Calu3 (cell line): ENCODE data around the gene ST8SIA4. TPM values are rescaled to one million over a fixed set of nuclear protein-coding genes. Genes with fewer than 3 reads are reported as not detected.

ENCODE experiments used
- BruUV-seq: library from RNA; stranded (reverse); fragments of 400-500 nt; replicated peaks from 2 replicates; lab custom pipeline; 2021; lab: Mats Ljungman, UMichigan
- CTCF ChIA-PET: fragments of 300-600 bp; sonication (Branson Sonifier 250); formaldehyde crosslinking; loops from one replicate; lab custom pipeline; 2022; ENCODE audit warnings: antibody characterized with exemption; lab: Charles Lee
- DNase-seq: peaks from one replicate; pipeline ENCODE4 v3.0.0; 2022
- H3K27ac Mint-ChIP-seq: one replicate; pipeline ENCODE4 v1.8.0; 2022; ENCODE audit warnings: mixed read lengths; ENCODE audit not compliant: unreplicated experiment
- H3K27me3 Mint-ChIP-seq: one replicate; pipeline ENCODE4 v1.8.0; 2022; ENCODE audit warnings: mixed read lengths; ENCODE audit not compliant: unreplicated experiment
- H3K36me3 Mint-ChIP-seq: one replicate; pipeline ENCODE4 v1.8.0; 2022; ENCODE audit warnings: mild to moderate bottlenecking, moderate library complexity, mixed read lengths; ENCODE audit not compliant: insufficient read depth, unreplicated experiment
- H3K4me1 Mint-ChIP-seq: one replicate; pipeline ENCODE4 v1.8.0; 2022; ENCODE audit warnings: mild to moderate bottlenecking, low read depth, mixed read lengths; ENCODE audit not compliant: unreplicated experiment
- H3K4me3 Mint-ChIP-seq: one replicate; pipeline ENCODE4 v1.8.0; 2022; ENCODE audit warnings: mild to moderate bottlenecking, low read depth, moderate library complexity, mixed read lengths; ENCODE audit not compliant: unreplicated experiment
- H3K9me3 Mint-ChIP-seq: one replicate; pipeline ENCODE4 v1.8.0; 2022; ENCODE audit warnings: low read depth, mixed read lengths; ENCODE audit not compliant: unreplicated experiment
- CTCF ChIP-seq: fragments of 200-600 bp; IDR thresholded peaks from one replicate; pipeline ENCODE4 v1.8.0; 2022; ENCODE audit warnings: antibody characterized with exemption; ENCODE audit not compliant: unreplicated experiment
- intact Hi-C: fragments of 100-400 bp; cut with micrococcal nuclease; formaldehyde crosslinking; loops from one replicate; pipeline ENCODE4 v1.10.0; 2022; ENCODE audit not compliant: unreplicated experiment
- total RNA-seq: library from RNA; stranded (reverse); gene quantifications from 2 replicates; pipeline ENCODE4 v1.2.3, GENCODE V29; 2022

ST8SIA4 gene
- total RNA-seq, 1 experiment from 2014 or later, result not detected

- Mint-ChIP-seq H3K27ac (no peak overlapping the region), H3K4me3 (no peak overlapping the region), H3K4me1 (peaks cover 10% of the 10 kb centered on the region), H3K9me3 (peaks cover 3% of the 10 kb centered on the region), H3K27me3 (no peaks in the 10 kb centered on the region), H3K36me3 (no peaks in the 10 kb centered on the region)
- CTCF ChIA-PET, result no interaction called here
- no peak for TF ChIP-seq CTCF
- intact Hi-C loops, result no loop called here
- BruUV-seq, result no TSS peak
- no peak for DNase-seq
Measured at GRCh38 chr5:100771181-100771580, 131.9 kb downstream of the ST8SIA4 start.

GRCh38 chr5:100768221-100768620, 134.9 kb downstream of the ST8SIA4 start:
- Mint-ChIP-seq H3K4me3 (no peak overlapping the region), H3K4me1 (no peaks in the 10 kb centered on the region), H3K27me3 (no peaks in the 10 kb centered on the region), H3K36me3 (no peaks in the 10 kb centered on the region), H3K9me3 (peaks cover 3% of the 10 kb centered on the region), H3K27ac (no peak overlapping the region)
- intact Hi-C loops, result no loop called here
- DNase-seq, result no peak
- no TSS peak for BruUV-seq
- TF ChIP-seq CTCF, result no peak
- CTCF ChIA-PET, result no interaction called here

GRCh38 chr5:100762995-100763394, 140.1 kb downstream of the ST8SIA4 start:
- no peak overlapping the region for H3K27ac Mint-ChIP-seq

GRCh38 chr5:100762108-100762507, 141.0 kb downstream of the ST8SIA4 start:
- Mint-ChIP-seq H3K27ac (no peak overlapping the region), H3K4me3 (no peak overlapping the region), H3K36me3 (no peaks in the 10 kb centered on the region), H3K9me3 (no peaks in the 10 kb centered on the region), H3K4me1 (peaks cover 15% of the 10 kb centered on the region), H3K27me3 (no peaks in the 10 kb centered on the region)
- CTCF ChIA-PET, result no interaction called here
- no TSS peak for BruUV-seq
- intact Hi-C loops, result no loop called here
- TF ChIP-seq CTCF, result no peak
- DNase-seq, result no peak

More at GRCh38 chr5:100762995-100763394, 140.1 kb downstream of the ST8SIA4 start:
- intact Hi-C loops, result no loop called here
- H3K4me3 Mint-ChIP-seq, result no peak overlapping the region
- H3K9me3 Mint-ChIP-seq, result no peaks in the 10 kb centered on the region
- no peak for TF ChIP-seq CTCF
- no peaks in the 10 kb centered on the region for H3K36me3 Mint-ChIP-seq
- H3K4me1 Mint-ChIP-seq, result peaks cover 9% of the 10 kb centered on the region
- H3K27me3 Mint-ChIP-seq, result no peaks in the 10 kb centered on the region
- CTCF ChIA-PET, result no interaction called here
- BruUV-seq, result no TSS peak
- no peak for DNase-seq
